ENCODE measurements around the gene CD109. TPM values are rescaled to one million over a fixed set of nuclear protein-coding genes. Genes with fewer than 3 reads are reported as not detected.

CD109 gene
- total RNA-seq, 2 donors from 2014 or later, result 2.0 TPM

DNA sequence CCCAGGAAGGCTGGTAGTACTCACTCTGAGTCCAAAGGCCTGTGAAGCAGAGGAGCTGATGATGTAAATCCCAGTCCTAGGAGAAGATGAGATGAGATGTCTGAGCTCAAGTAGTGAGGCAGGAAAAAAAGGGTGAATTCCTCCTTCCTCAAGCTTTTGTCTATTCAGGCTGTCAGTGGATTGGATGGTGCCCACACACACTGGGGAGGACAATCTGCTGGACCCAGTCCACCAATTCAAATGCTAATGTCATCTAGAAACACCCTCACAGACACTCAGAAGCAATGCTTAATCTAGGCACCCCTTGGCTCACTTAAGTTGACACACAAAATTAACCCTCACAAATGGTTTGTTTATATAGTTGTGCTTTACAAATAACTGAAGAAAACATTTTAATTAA, 94.6 kb downstream of the CD109 start:
- H3K36me3 Mint-ChIP-seq (ENCODE audit: low read depth), result no peaks in the 10 kb centered on the region
- no peaks in the 10 kb centered on the region for H3K4me1 ChIP-seq (ENCODE audit: control insufficient read depth, insufficient read depth, low read length)

DNA sequence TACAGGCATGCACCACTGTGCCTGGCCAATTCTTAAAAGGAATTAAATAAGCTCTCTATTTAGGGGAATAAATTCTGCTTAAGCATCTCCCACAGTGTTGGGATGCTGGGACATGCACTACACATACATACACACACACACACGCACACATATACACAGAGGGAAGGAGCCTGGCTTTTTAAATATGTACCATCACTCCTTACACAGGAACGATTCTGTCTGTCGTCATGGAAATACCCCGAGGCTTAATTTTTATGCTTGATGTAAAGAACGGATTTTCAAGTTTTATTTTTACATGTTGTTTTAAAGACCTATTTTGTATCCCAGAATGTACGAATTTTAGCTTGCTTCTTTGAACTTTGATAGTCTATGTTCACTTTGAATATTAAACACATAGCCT, 95.3 kb downstream of the CD109 start:
- Mint-ChIP-seq H3K9me3 (no peaks in the 10 kb centered on the region), H3K36me3 (ENCODE audit: low read depth) (no peaks in the 10 kb centered on the region), H3K27me3 (ENCODE audit: insufficient read depth) (no peaks in the 10 kb centered on the region), H3K4me3 (no peak overlapping the region), H3K4me1 (no peaks in the 10 kb centered on the region), H3K27ac (no peak overlapping the region)
- Histone ChIP-seq H3K9ac (ENCODE audit: extremely low read depth, low read length, poor library complexity, severe bottlenecking) (no peak overlapping the region), H3K27me3 (ENCODE audit: control insufficient read depth, insufficient read depth, low read length, poor library complexity, severe bottlenecking) (no peaks in the 10 kb centered on the region), H3K4me1 (ENCODE audit: control insufficient read depth, insufficient read depth, low read length) (no peaks in the 10 kb centered on the region), H3K36me3 (ENCODE audit: control insufficient read depth, insufficient read depth, low read length) (no peaks in the 10 kb centered on the region), H3K9me3 (ENCODE audit: control insufficient read depth, low read length) (no peaks in the 10 kb centered on the region), H3K27ac (ENCODE audit: low read depth, low read length) (no peak overlapping the region), H3K4me3 (ENCODE audit: low read length) (no peak overlapping the region)
- WGBS, 2 experiments (ENCODE audit: insufficient coverage in 1 of 2, insufficient read length in 1 of 2), result 82 to 87% methylated on average over 2 to 6 of the region's 6 CpGs
- TF ChIP-seq, protein P1, sequence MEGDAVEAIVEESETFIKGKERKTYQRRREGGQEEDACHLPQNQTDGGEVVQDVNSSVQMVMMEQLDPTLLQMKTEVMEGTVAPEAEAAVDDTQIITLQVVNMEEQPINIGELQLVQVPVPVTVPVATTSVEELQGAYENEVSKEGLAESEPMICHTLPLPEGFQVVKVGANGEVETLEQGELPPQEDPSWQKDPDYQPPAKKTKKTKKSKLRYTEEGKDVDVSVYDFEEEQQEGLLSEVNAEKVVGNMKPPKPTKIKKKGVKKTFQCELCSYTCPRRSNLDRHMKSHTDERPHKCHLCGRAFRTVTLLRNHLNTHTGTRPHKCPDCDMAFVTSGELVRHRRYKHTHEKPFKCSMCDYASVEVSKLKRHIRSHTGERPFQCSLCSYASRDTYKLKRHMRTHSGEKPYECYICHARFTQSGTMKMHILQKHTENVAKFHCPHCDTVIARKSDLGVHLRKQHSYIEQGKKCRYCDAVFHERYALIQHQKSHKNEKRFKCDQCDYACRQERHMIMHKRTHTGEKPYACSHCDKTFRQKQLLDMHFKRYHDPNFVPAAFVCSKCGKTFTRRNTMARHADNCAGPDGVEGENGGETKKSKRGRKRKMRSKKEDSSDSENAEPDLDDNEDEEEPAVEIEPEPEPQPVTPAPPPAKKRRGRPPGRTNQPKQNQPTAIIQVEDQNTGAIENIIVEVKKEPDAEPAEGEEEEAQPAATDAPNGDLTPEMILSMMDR (conservative IDR thresholded peaks at IDR 0.05), result no peak
- DNase-seq, result no peak

More for the DNA sequence above, 94.6 kb downstream of the CD109 start:
- no peaks in the 10 kb centered on the region for H3K9me3 Mint-ChIP-seq
- H3K4me3 Mint-ChIP-seq, result no peak overlapping the region
- Histone ChIP-seq H3K9ac (ENCODE audit: extremely low read depth, low read length, poor library complexity, severe bottlenecking) (no peak overlapping the region), H3K27ac (ENCODE audit: low read depth, low read length) (no peak overlapping the region), H3K27me3 (ENCODE audit: control insufficient read depth, insufficient read depth, low read length, poor library complexity, severe bottlenecking) (no peaks in the 10 kb centered on the region), H3K4me3 (ENCODE audit: low read length) (no peak overlapping the region), H3K9me3 (ENCODE audit: control insufficient read depth, low read length) (no peaks in the 10 kb centered on the region), H3K36me3 (ENCODE audit: control insufficient read depth, insufficient read depth, low read length) (no peaks in the 10 kb centered on the region)
- no peaks in the 10 kb centered on the region for H3K27me3 Mint-ChIP-seq (ENCODE audit: insufficient read depth)
- no peaks in the 10 kb centered on the region for H3K4me1 Mint-ChIP-seq
- no peak for DNase-seq
- TF ChIP-seq, protein P1 (conservative IDR thresholded peaks at IDR 0.05), result no peak
- H3K27ac Mint-ChIP-seq, result no peak overlapping the region

DNA sequence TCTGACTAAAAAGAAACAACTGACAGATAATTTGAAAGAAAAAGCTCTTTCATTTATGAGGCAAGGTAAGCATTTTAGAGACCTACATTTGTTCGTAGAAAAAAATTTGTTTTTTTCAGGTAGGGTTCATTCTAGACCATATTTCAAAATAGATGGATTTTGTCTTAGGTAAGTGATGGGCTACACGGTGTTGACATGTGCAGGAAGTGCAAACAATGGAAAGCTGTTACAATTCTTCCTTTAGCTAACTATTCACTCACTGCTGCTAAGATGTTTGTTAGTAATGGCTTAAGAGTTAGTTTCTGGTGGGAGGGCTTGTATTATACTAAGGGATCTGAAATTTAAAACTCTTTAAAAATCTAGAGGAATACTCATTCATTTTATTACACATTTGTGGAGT, 96.7 kb downstream of the CD109 start:
- no peak for DNase-seq
- no peaks in the 10 kb centered on the region for H3K9me3 ChIP-seq (ENCODE audit: control insufficient read depth, low read length)
- H3K27ac Mint-ChIP-seq, result no peak overlapping the region
- no peak overlapping the region for H3K4me3 ChIP-seq (ENCODE audit: low read length)
- no peaks in the 10 kb centered on the region for H3K36me3 ChIP-seq (ENCODE audit: control insufficient read depth, insufficient read depth, low read length)
- H3K4me1 ChIP-seq (ENCODE audit: control insufficient read depth, insufficient read depth, low read length), result no peaks in the 10 kb centered on the region
- no peaks in the 10 kb centered on the region for H3K27me3 Mint-ChIP-seq (ENCODE audit: insufficient read depth)
- H3K9me3 Mint-ChIP-seq, result no peaks in the 10 kb centered on the region
- H3K36me3 Mint-ChIP-seq (ENCODE audit: low read depth), result no peaks in the 10 kb centered on the region
- H3K4me3 Mint-ChIP-seq, result no peak overlapping the region
- TF ChIP-seq, protein P1 (conservative IDR thresholded peaks at IDR 0.05), result no peak
- no peaks in the 10 kb centered on the region for H3K27me3 ChIP-seq (ENCODE audit: control insufficient read depth, insufficient read depth, low read length, poor library complexity, severe bottlenecking)
- WGBS, 2 experiments (ENCODE audit: insufficient coverage in 1 of 2, insufficient read length in 1 of 2), result 90 to 98% methylated on average over 2 of the region's 2 CpGs
- no peaks in the 10 kb centered on the region for H3K4me1 Mint-ChIP-seq
- H3K9ac ChIP-seq (ENCODE audit: extremely low read depth, low read length, poor library complexity, severe bottlenecking), result no peak overlapping the region
- no peak overlapping the region for H3K27ac ChIP-seq (ENCODE audit: low read depth, low read length)
